ENCODE data around the gene VTA1. TPM values are rescaled to one million over a fixed set of nuclear protein-coding genes. Genes with fewer than 3 reads are reported as not detected.

Gene VTA1
- total and polyA plus RNA-seq, 2 experiments from 2014 or later, result 108 to 130 TPM

DNA sequence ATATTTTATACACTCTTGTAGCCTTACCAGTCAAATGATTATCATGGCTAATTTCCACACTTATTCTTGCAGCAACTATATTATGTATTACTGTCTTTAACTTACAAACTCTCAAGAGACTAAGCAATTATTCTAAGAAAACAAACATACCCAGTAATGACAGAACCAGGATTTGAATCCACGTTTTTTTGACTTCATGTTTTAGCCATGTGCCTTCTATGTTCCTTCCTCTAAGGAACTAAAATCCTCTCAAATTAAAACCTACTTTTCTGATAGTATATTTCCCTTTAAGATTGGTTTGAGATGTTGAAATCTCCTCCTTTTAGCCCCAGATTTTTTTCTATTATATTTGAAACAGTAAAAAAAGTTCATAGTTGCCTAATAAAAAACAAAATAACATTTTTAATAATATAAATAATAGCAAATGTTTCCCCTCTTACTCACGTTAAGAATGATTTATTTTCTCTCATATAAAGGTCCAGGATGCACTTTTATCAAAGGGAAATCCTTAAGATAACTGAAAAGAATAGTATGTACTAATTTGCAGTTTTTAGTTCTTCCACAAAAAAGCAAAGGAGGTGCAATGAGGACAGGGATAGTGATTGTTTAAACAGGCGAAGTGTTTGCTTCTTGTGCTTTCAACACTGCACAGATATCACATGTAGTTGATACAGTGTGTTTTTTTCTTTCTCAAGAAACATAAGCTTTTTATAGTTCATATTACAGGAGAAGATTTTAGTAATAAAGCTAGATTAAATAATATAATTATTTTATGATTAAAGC, 54.0 kb downstream of the VTA1 start:
- Histone ChIP-seq H3F3A (ENCODE audit: insufficient read depth) (peaks cover 9% of the 10 kb centered on the region; the same call in 1 of the 2 replicates), H3K4me2 (ENCODE audit: unreplicated experiment) (no peak overlapping the region), H3K9me2 (ENCODE audit: insufficient read depth) (no peaks in the 10 kb centered on the region), H3K36me3 (ENCODE audit: low read depth) (peaks cover 42% of the 10 kb centered on the region), H3K4me1 (ENCODE audit: insufficient read depth) (peaks cover 4% of the 10 kb centered on the region; the same call in 1 of the 2 replicates), H3K9me3 (ENCODE audit: low read depth) (no peaks in the 10 kb centered on the region), H3K27me3 (replicated peaks; ENCODE audit: insufficient read depth) (no peaks in the 10 kb centered on the region), H3K4me3 (no peak overlapping the region), H3K27ac (no peak overlapping the region), H3K79me2 (ENCODE audit: insufficient read depth) (peaks cover 26% of the 10 kb centered on the region), H4K20me1 (ENCODE audit: insufficient read depth) (no peaks in the 10 kb centered on the region), H2AFZ (no peak overlapping the region), H3K9ac (no peak overlapping the region)
- in situ Hi-C loops (cut with MboI), result no loop called here
- no peak for DNase-seq
- TF ChIP-seq EZH2phosphoT487 (IDR thresholded peaks at IDR 0.05; ENCODE audit: insufficient read depth, low read depth), result no peak
- no peak for TF ChIP-seq EZH2 (IDR thresholded peaks at IDR 0.05; ENCODE audit: insufficient read depth, poor library complexity, severe bottlenecking)
- WGBS, 2 experiments (ENCODE audit: low coverage in 1 of 2, low lambda C conversion rate in 2 of 2, missing lambda C conversion rate in 2 of 2), result 69% methylated on average over 3 of the region's 3 CpGs

DNA sequence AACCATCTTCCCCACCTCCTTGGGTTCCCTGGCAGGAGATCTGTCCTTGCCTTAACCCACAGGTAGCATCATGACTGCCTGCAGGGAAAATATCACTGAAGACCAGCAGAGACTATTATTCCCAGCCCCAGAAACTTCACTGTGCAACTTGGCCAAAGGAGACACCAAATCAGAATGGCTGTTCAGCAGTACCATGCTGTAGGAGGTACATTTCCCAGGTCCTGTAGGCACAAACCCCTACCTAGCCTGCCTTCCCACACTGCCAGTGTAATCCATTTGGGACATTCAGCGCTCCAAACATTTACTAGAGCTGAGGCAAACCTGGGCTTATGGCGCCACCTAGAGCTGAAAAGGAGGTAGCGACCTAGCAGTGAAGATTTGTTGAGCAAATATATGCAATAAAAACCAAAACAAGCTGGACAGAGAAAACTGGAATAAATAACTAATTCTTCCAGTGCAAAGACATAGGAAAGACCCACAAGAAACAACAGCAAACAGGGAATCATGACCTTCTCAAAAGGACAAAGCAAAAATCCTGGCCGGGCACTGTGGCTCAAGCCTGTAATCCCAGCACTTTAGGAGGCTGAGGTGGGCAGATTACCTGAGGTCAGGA, 60.3 kb downstream of the VTA1 start:
- H4K20me1 ChIP-seq (ENCODE audit: insufficient read depth), result no peaks in the 10 kb centered on the region
- no peak overlapping the region for H3K27ac ChIP-seq
- in situ Hi-C loops (cut with MboI), result no loop called here
- no peaks in the 10 kb centered on the region for H3K9me3 ChIP-seq (ENCODE audit: low read depth)
- no peak overlapping the region for H2AFZ ChIP-seq
- H3K9ac ChIP-seq, result no peak overlapping the region
- no peaks in the 10 kb centered on the region for H3K27me3 ChIP-seq (replicated peaks; ENCODE audit: insufficient read depth)
- TF ChIP-seq EZH2phosphoT487 (IDR thresholded peaks at IDR 0.05; ENCODE audit: insufficient read depth, low read depth), result no peak
- TF ChIP-seq EZH2 (IDR thresholded peaks at IDR 0.05; ENCODE audit: insufficient read depth, poor library complexity, severe bottlenecking), result no peak
- H3F3A ChIP-seq (ENCODE audit: insufficient read depth), result peaks cover 17% of the 10 kb centered on the region; the same call in 1 of the 2 replicates
- peak; percentile 78 for DNase-seq
- H3K4me2 ChIP-seq (ENCODE audit: unreplicated experiment), result no peak overlapping the region
- H3K4me3 ChIP-seq, result no peak overlapping the region
- peaks cover 48% of the 10 kb centered on the region for H3K36me3 ChIP-seq (ENCODE audit: low read depth)
- H3K9me2 ChIP-seq (ENCODE audit: insufficient read depth), result no peaks in the 10 kb centered on the region
- WGBS, 2 experiments (ENCODE audit: low coverage in 1 of 2, low lambda C conversion rate in 2 of 2, missing lambda C conversion rate in 2 of 2), result 38 to 44% methylated on average over 4 of the region's 4 CpGs
- 0 out of 2 replicates have a peak, but pooled peaks cover 3% of the 10 kb centered on the region for H3K79me2 ChIP-seq (ENCODE audit: insufficient read depth)
- no peaks in the 10 kb centered on the region for H3K4me1 ChIP-seq (ENCODE audit: insufficient read depth)

DNA sequence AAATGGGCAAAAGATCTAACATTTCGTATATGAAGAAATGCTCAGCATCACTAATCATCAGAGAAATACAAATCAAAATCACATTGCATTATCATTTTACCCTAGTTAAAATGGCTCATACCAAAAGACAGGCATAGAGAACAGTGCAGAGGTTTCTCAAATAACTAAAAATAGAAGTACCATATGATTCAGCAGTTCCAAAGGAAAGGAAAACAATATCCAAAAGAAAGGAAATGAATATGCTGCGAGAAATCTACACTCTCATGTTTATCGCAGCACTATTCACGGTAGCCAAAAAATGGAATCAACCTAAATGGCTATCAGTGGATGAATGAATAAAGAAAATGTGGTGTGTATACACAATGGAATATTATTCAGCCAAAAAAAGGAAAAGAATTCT, 63.5 kb downstream of the VTA1 start:
- no peak overlapping the region for H3K9ac ChIP-seq
- H3F3A ChIP-seq (ENCODE audit: insufficient read depth), result peaks cover 12% of the 10 kb centered on the region; the same call in 1 of the 2 replicates
- peaks cover 30% of the 10 kb centered on the region for H3K36me3 ChIP-seq (ENCODE audit: low read depth)
- no peaks in the 10 kb centered on the region for H3K27me3 ChIP-seq (replicated peaks; ENCODE audit: insufficient read depth)
- in situ Hi-C loops (cut with MboI), result no loop called here
- H3K9me3 ChIP-seq (ENCODE audit: low read depth), result no peaks in the 10 kb centered on the region
- H3K9me2 ChIP-seq (ENCODE audit: insufficient read depth), result no peaks in the 10 kb centered on the region
- 0 out of 2 replicates have a peak, but pooled peaks cover 3% of the 10 kb centered on the region for H3K79me2 ChIP-seq (ENCODE audit: insufficient read depth)
- no peak overlapping the region for H2AFZ ChIP-seq
- 96 to 98% methylated on average over 4 of the region's 4 CpGs for WGBS, 2 experiments (ENCODE audit: low coverage in 1 of 2, low lambda C conversion rate in 2 of 2, missing lambda C conversion rate in 2 of 2)
- no peaks in the 10 kb centered on the region for H3K4me1 ChIP-seq (ENCODE audit: insufficient read depth)
- H3K4me3 ChIP-seq, result no peak overlapping the region
- H3K4me2 ChIP-seq (ENCODE audit: unreplicated experiment), result no peak overlapping the region
- TF ChIP-seq EZH2phosphoT487 (IDR thresholded peaks at IDR 0.05; ENCODE audit: insufficient read depth, low read depth) (no peak), EZH2 (IDR thresholded peaks at IDR 0.05; ENCODE audit: insufficient read depth, poor library complexity, severe bottlenecking) (no peak)
- H4K20me1 ChIP-seq (ENCODE audit: insufficient read depth), result no peaks in the 10 kb centered on the region
- H3K27ac ChIP-seq, result no peak overlapping the region
- DNase-seq, result no peak

DNA sequence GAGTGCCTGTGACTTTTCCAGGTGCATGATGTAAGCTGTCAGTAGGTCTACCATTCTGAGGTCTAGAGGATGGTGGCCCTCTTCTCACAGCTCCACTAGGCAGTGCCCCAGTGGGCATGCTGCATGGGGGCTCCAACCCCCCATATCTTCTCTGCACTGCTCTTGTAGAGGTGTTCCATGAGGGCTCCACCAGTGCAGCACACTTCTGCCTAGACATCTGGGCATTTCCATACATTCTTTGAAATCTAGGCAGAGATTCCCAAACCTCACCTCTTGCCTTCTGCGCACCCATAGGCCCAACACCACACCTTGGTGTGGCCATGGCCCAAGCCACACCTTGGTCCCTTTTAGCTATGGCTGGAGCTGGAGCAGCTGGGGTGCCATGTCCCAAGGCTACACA, 66.3 kb downstream of the VTA1 start:
- H3K27ac ChIP-seq, result no peak overlapping the region
- no peak overlapping the region for H3K9ac ChIP-seq
- 0 out of 2 replicates have a peak, but pooled peaks cover 3% of the 10 kb centered on the region for H3K79me2 ChIP-seq (ENCODE audit: insufficient read depth)
- TF ChIP-seq EZH2 (IDR thresholded peaks at IDR 0.05; ENCODE audit: insufficient read depth, poor library complexity, severe bottlenecking) (no peak), EZH2phosphoT487 (IDR thresholded peaks at IDR 0.05; ENCODE audit: insufficient read depth, low read depth) (no peak)
- H3K27me3 ChIP-seq (replicated peaks; ENCODE audit: insufficient read depth), result no peaks in the 10 kb centered on the region
- H3F3A ChIP-seq (ENCODE audit: insufficient read depth), result no peaks in the 10 kb centered on the region
- H3K9me3 ChIP-seq (ENCODE audit: low read depth), result no peaks in the 10 kb centered on the region
- in situ Hi-C loops (cut with MboI), result no loop called here
- H3K4me1 ChIP-seq (ENCODE audit: insufficient read depth), result no peaks in the 10 kb centered on the region
- 100% methylated on average over 1 of the region's 1 CpG for WGBS, 2 experiments (ENCODE audit: low coverage in 1 of 2, low lambda C conversion rate in 2 of 2, missing lambda C conversion rate in 2 of 2)
- no peak for DNase-seq
- peaks cover 18% of the 10 kb centered on the region for H3K36me3 ChIP-seq (ENCODE audit: low read depth)
- no peak overlapping the region for H3K4me2 ChIP-seq (ENCODE audit: unreplicated experiment)
- H3K9me2 ChIP-seq (ENCODE audit: insufficient read depth), result no peaks in the 10 kb centered on the region
- no peak overlapping the region for H2AFZ ChIP-seq
- H3K4me3 ChIP-seq, result no peak overlapping the region
- H4K20me1 ChIP-seq (ENCODE audit: insufficient read depth), result no peaks in the 10 kb centered on the region
